Measurements from ENCODE around the gene DGAT2. TPM values are rescaled to one million over a fixed set of nuclear protein-coding genes. Genes with fewer than 3 reads are reported as not detected.

Gene DGAT2
- total RNA-seq, 2 experiments from 2014 or later, result 0.19 to 0.25 TPM

- peaks cover 29% of the 10 kb centered on the region for H3K4me1 Mint-ChIP-seq (ENCODE audit: low read depth)
- DNase-seq (peak; percentile 96 to 99 (median 97)), ATAC-seq (ENCODE audit: poor library complexity) (peak; percentile 86)
- peaks cover 7% of the 10 kb centered on the region for H3K36me3 Mint-ChIP-seq (ENCODE audit: low read depth)
- H3K9me3 ChIP-seq (ENCODE audit: control insufficient read depth in 1 of 2, insufficient read depth in 1 of 2, low read length in 2 of 2), result no peaks in the 10 kb centered on the region
- H3K27me3 ChIP-seq (ENCODE audit: control insufficient read depth in 1 of 2, insufficient read depth in 2 of 2, low read length in 2 of 2), result no peaks in the 10 kb centered on the region
- peak within 1 kb of the TSS; percentile 88 for H3K4me3 ChIP-seq (ENCODE audit: low read length)
- H3K27ac ChIP-seq (ENCODE audit: low read depth in 1 of 2, low read length in 2 of 2), result peak within 1 kb of the TSS; percentile 78 to 83
- ChIA-PET CTCF (interaction anchor here (3.2 kb wide), 1 partner anchor 12 kb away, joined by 19 read pairs; no protein-coding TSS in a partner anchor), POLR2A (interaction anchor here (0.7 to 2.0 kb wide), 8 partner anchors 8 to 252 kb away, joined by 3 to 8 read pairs (median 4); partner anchors contain the start of gene SERPINH1)
- H3K36me3 ChIP-seq (ENCODE audit: insufficient read depth, low read length), result no peaks in the 10 kb centered on the region
- no peaks in the 10 kb centered on the region for H3K27me3 Mint-ChIP-seq
- peak within 1 kb of the TSS; percentile 92 for H3K27ac Mint-ChIP-seq
- H3K4me3 Mint-ChIP-seq, result peak within 1 kb of the TSS; percentile 95
- intact Hi-C loops (cut with DNase I, micrococcal nuclease), result loop anchor here in 1 of 2 experiments (5.0 to 10.0 kb wide), 5 partner anchors 567 to 1640 kb away; partner anchors contain the start of genes C2CD3, EMSY, GVQW3 and POLD3
- TF ChIP-seq, protein P1, sequence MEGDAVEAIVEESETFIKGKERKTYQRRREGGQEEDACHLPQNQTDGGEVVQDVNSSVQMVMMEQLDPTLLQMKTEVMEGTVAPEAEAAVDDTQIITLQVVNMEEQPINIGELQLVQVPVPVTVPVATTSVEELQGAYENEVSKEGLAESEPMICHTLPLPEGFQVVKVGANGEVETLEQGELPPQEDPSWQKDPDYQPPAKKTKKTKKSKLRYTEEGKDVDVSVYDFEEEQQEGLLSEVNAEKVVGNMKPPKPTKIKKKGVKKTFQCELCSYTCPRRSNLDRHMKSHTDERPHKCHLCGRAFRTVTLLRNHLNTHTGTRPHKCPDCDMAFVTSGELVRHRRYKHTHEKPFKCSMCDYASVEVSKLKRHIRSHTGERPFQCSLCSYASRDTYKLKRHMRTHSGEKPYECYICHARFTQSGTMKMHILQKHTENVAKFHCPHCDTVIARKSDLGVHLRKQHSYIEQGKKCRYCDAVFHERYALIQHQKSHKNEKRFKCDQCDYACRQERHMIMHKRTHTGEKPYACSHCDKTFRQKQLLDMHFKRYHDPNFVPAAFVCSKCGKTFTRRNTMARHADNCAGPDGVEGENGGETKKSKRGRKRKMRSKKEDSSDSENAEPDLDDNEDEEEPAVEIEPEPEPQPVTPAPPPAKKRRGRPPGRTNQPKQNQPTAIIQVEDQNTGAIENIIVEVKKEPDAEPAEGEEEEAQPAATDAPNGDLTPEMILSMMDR (IDR thresholded peaks at IDR 0.05), result no peak
- no peaks in the 10 kb centered on the region for H3K9me3 Mint-ChIP-seq
- H3K4me1 ChIP-seq (ENCODE audit: insufficient read depth, low read length), result peaks cover 30% of the 10 kb centered on the region
Observed at GRCh38 chr11:75814677-75815344, 46.2 kb downstream of the DGAT2 start, which contains the start of gene UVRAG. Gene UVRAG (plus strand): TSS chr11:75815210. CDS start chr11:75815408, 198 bp downstream.

GRCh38 chr11:75815345-75816168, 47.0 kb downstream of the DGAT2 start:
- POLR2A ChIA-PET, result interaction anchor here (0.7 to 2.0 kb wide), 3 partner anchors 8 to 11 kb away, joined by 3 to 5 read pairs (median 3); no protein-coding TSS in a partner anchor
- ATAC-seq (ENCODE audit: poor library complexity) (no peak), DNase-seq (peak in 10 of 14 experiments; percentile 6 to 78 (median 29))
- Mint-ChIP-seq H3K9me3 (no peaks in the 10 kb centered on the region), H3K36me3 (ENCODE audit: low read depth) (peaks cover 7% of the 10 kb centered on the region), H3K4me3 (peak overlapping the region; percentile 95), H3K4me1 (ENCODE audit: low read depth) (peaks cover 29% of the 10 kb centered on the region), H3K27me3 (no peaks in the 10 kb centered on the region), H3K27ac (peak overlapping the region; percentile 92)
- TF ChIP-seq, protein P1 (IDR thresholded peaks at IDR 0.05), result no peak
- no peaks in the 10 kb centered on the region for H3K27me3 ChIP-seq (ENCODE audit: control insufficient read depth in 1 of 2, insufficient read depth in 2 of 2, low read length in 2 of 2)
- peaks cover 30% of the 10 kb centered on the region for H3K4me1 ChIP-seq (ENCODE audit: insufficient read depth, low read length)
- peak overlapping the region; percentile 78 to 83 for H3K27ac ChIP-seq (ENCODE audit: low read depth in 1 of 2, low read length in 2 of 2)
- H3K4me3 ChIP-seq (ENCODE audit: low read length), result peak overlapping the region; percentile 88
- CTCF ChIA-PET, result interaction anchor here (3.2 kb wide), 1 partner anchor 12 kb away, joined by 19 read pairs; no protein-coding TSS in a partner anchor
- H3K36me3 ChIP-seq (ENCODE audit: insufficient read depth, low read length), result no peaks in the 10 kb centered on the region
- intact Hi-C loops (cut with DNase I, micrococcal nuclease), result loop anchor here in 1 of 2 experiments (10.0 kb wide), 3 partner anchors 1071 to 1641 kb away; partner anchors contain the start of genes C2CD3, POLD3, PPME1 and RNF169
- no peaks in the 10 kb centered on the region for H3K9me3 ChIP-seq (ENCODE audit: control insufficient read depth in 1 of 2, insufficient read depth in 1 of 2, low read length in 2 of 2)
